CD8-positive, alpha-beta memory T cell (primary cell): ENCODE data around the gene IGFBP3. TPM values are rescaled to one million over a fixed set of nuclear protein-coding genes. Genes with fewer than 3 reads are reported as not detected.

Experiments
- CTCF ChIA-PET: fragments of 350-600 bp; sonication (Branson Sonifier 250); formaldehyde crosslinking; loops from one replicate; lab custom pipeline; 2021; ENCODE audit warnings: antibody characterized with exemption; lab: Charles Lee
- POLR2A ChIA-PET: fragments of 350-600 bp; sonication (Branson Sonifier 250); formaldehyde crosslinking; loops from one replicate; lab custom pipeline; 2021; ENCODE audit warnings: antibody characterized with exemption; lab: Charles Lee
- DNase-seq, 5 donors: peaks; one replicate each; pipeline versions ENCODE4 v3.0.0 to v3.0.0-alpha.2; 2020 to 2022; ENCODE audit warnings: mixed read lengths in 1 of 5
- H3K27ac ChIP-seq: one replicate; pipeline ENCODE4 v1.7.0; 2013; ENCODE audit warnings: low read depth, mild to moderate bottlenecking, low read length, moderate library complexity
- H3K27me3 ChIP-seq: 2 replicates; pipeline ENCODE4 v1.7.0; 2013; ENCODE audit warnings: low read length, mild to moderate bottlenecking; ENCODE audit not compliant: insufficient read depth, poor library complexity, severe bottlenecking
- H3K36me3 ChIP-seq: 2 replicates; pipeline ENCODE4 v1.7.0; 2013; ENCODE audit warnings: mild to moderate bottlenecking, low read length, moderate library complexity; ENCODE audit not compliant: insufficient read depth
- H3K4me1 ChIP-seq: 2 replicates; pipeline ENCODE4 v1.7.0; 2013; ENCODE audit warnings: mild to moderate bottlenecking, low read length, moderate library complexity; ENCODE audit not compliant: insufficient read depth
- H3K4me3 ChIP-seq: 2 replicates; pipeline ENCODE4 v1.7.0; 2013; ENCODE audit warnings: mild to moderate bottlenecking, low read length
- H3K9me3 ChIP-seq: 2 replicates; pipeline ENCODE4 v1.7.0; 2013; ENCODE audit warnings: mild to moderate bottlenecking, low read length
- H3K27ac Mint-ChIP-seq, 8 donors: one replicate each; pipeline ENCODE4 v1.8.0; 2020 to 2021; ENCODE audit warnings: mixed read lengths in 8 of 8, mild to moderate bottlenecking in 6 of 8, inconsistent platforms in 3 of 8, moderate library complexity in 3 of 8
- H3K27me3 Mint-ChIP-seq, 2 donors: one replicate each; pipeline ENCODE4 v1.8.0; 2020 to 2021; ENCODE audit warnings: mixed read lengths in 2 of 2, mild to moderate bottlenecking in 1 of 2, moderate library complexity in 1 of 2
- H3K36me3 Mint-ChIP-seq, 3 donors: one replicate each; pipeline ENCODE4 v1.8.0; 2020 to 2021; ENCODE audit warnings: mixed read lengths in 3 of 3, inconsistent platforms in 1 of 3, mild to moderate bottlenecking in 1 of 3
- H3K4me1 Mint-ChIP-seq, 3 donors: one replicate each; pipeline ENCODE4 v1.8.0; 2020 to 2021; ENCODE audit warnings: mixed read lengths in 3 of 3, inconsistent platforms in 1 of 3, mild to moderate bottlenecking in 1 of 3
- H3K4me3 Mint-ChIP-seq, 7 donors: one replicate each; pipeline ENCODE4 v1.8.0; 2020 to 2021; ENCODE audit warnings: mixed read lengths in 7 of 7, mild to moderate bottlenecking in 6 of 7, moderate library complexity in 4 of 7, inconsistent platforms in 2 of 7
- H3K9me3 Mint-ChIP-seq, 5 donors: one replicate each; pipeline ENCODE4 v1.8.0; 2020 to 2022; ENCODE audit warnings: mixed read lengths in 5 of 5, mild to moderate bottlenecking in 3 of 5, moderate library complexity in 2 of 5, inconsistent platforms in 1 of 5
- polyA plus RNA-seq: library from polyadenylated mRNA; unstranded; fragments of 300-500 nt; fragmentation: Illumina TruSeq; gene quantifications from one replicate; pipeline ENCODE4 v1.2.3, GENCODE V29; 2021
- total RNA-seq, 2 experiments: library from RNA; stranded (reverse); gene quantifications; one replicate each; pipeline ENCODE4 v1.2.3, GENCODE V29; 2021

The IGFBP3 gene, protein sequence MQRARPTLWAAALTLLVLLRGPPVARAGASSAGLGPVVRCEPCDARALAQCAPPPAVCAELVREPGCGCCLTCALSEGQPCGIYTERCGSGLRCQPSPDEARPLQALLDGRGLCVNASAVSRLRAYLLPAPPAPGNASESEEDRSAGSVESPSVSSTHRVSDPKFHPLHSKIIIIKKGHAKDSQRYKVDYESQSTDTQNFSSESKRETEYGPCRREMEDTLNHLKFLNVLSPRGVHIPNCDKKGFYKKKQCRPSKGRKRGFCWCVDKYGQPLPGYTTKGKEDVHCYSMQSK
- 1 to 10 TPM; 3.5 to 4.5 TPM for total RNA-seq
- polyA plus RNA-seq = 11.1 TPM

DNA sequence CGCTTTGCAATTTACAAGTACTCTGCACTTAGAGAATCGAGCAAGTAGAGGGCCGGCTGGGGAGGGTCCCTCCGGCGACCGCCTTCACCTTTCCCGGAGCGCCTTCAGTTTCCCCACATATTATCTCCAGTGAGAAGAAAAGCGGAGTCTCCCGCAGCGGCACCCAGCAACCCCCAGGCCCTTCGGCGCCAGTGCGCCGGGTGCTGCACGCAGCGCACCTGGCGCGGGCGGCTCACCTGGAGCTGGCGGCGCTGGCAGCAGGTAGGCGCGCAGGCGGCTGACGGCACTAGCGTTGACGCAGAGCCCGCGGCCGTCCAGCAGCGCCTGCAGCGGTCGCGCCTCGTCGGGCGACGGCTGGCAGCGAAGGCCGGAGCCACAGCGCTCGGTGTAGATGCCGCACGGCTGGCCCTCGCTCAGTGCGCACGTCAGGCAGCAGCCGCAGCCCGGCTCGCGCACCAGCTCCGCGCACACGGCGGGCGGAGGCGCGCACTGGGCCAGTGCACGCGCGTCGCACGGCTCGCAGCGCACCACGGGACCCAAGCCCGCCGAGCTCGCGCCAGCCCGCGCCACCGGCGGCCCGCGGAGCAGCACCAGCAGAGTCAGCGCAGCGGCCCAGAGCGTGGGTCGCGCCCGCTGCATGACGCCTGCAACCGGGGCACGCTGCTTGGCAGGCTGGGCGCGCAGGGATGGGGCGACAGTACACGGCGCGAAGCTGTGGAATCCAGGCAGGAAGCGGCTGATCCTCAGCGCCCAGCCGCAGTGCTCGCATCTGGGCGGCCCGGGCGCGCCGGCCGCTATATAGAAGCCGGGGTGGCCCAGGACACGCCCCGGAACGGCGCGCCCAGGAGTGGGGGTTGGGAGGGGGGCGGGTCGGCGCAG, at the start of gene IGFBP3:
TSS of gene IGFBP3 (minus strand) at position 771 of the 879 bp plus-strand sequence. CDS start at position 639, 132 bp downstream.
- H3K27me3 ChIP-seq = no peaks in the 10 kb centered on the region

DNA sequence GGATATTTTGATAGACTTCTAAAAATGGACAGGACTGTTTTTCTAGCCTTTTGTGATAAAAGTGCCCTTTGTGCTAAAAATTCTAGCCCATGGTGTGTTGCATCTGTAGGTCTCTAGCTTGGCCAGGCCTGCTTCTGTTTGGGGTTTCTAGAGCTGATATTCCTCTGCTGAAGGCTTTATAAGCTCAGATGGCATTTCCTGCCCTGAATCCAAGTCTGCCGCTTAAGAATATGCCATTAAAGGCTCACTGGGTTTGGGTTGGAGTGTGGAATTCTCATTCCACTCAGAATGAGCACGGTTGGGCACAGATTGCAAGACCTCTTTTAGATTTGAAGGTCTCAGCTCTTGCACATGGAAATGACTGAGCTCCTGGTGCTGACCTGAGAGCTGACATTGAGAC, 49.4 kb upstream of the IGFBP3 start:
- H3K4me3 ChIP-seq = no peak overlapping the region
- peaks cover 0 to 4% of the 10 kb centered on the region in 2 donors for H3K27me3 Mint-ChIP-seq
- H3K4me1 ChIP-seq = no peaks in the 10 kb centered on the region
- no peak overlapping the region for H3K4me3 Mint-ChIP-seq
- H3K36me3 ChIP-seq = no peaks in the 10 kb centered on the region
- ChIA-PET CTCF (no interaction called here), POLR2A (no interaction called here)
- H3K9me3 ChIP-seq = no peaks in the 10 kb centered on the region
- peaks cover 0 to 6% (median 0%) of the 10 kb centered on the region in 3 donors for H3K4me1 Mint-ChIP-seq
- no peak for DNase-seq
- H3K27me3 ChIP-seq = no peaks in the 10 kb centered on the region
- no peak overlapping the region for H3K27ac ChIP-seq
- no peaks in the 10 kb centered on the region for H3K36me3 Mint-ChIP-seq
- no peak overlapping the region for H3K27ac Mint-ChIP-seq
- peaks cover 0 to 3% (median 2%) of the 10 kb centered on the region in 5 donors for H3K9me3 Mint-ChIP-seq

More for the DNA sequence above, at the start of gene IGFBP3:
- H3K27ac Mint-ChIP-seq = peak within 1 kb of the TSS in 7 of 8 donors; percentile 43 to 96 (median 62)
- ChIA-PET POLR2A (interaction anchor here (1.1 kb wide), 1 partner anchor 20 kb away, joined by 3 read pairs; no protein-coding TSS in a partner anchor), CTCF (interaction anchor here (0.8 to 3.2 kb wide), 6 partner anchors 8 to 431 kb away, joined by 3 to 12 read pairs (median 3); no protein-coding TSS in a partner anchor)
- no peak within 1 kb of the TSS for H3K27ac ChIP-seq
- H3K4me1 ChIP-seq = peaks cover 13% of the 10 kb centered on the region
- peaks cover 41 to 58% of the 10 kb centered on the region in 2 donors for H3K27me3 Mint-ChIP-seq
- H3K4me3 Mint-ChIP-seq = peak within 1 kb of the TSS; percentile 69 to 94 (median 77)
- peaks cover 0 to 10% (median 0%) of the 10 kb centered on the region in 3 donors for H3K36me3 Mint-ChIP-seq
- H3K36me3 ChIP-seq = no peaks in the 10 kb centered on the region
- DNase-seq = peak in 2 of 5 donors; percentile 36 to 61
- H3K9me3 ChIP-seq = no peaks in the 10 kb centered on the region
- peaks cover 17 to 55% (median 27%) of the 10 kb centered on the region in 3 donors for H3K4me1 Mint-ChIP-seq
- peak within 1 kb of the TSS; percentile 4 for H3K4me3 ChIP-seq
- peaks cover 0 to 2% (median 0%) of the 10 kb centered on the region in 5 donors for H3K9me3 Mint-ChIP-seq

DNA sequence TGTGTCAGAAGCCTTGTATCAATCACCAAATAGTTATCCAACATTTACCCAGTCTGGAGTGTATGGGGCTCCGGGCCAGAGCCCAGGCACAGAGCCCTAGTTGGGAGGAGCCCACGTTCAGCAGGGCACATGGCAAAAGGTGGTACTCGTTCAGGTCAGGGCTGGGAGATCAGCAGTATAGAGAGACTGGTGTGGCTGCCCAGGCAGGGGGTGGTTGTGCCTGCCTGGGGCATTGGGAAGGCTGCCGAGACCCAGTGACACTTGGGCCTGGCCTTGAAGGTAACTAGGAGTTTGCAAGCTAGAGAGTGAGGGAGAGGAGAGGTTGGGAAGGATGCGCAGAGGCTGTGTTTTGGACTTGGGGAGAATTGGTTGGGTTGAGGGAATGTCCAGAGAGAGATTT, 48.9 kb upstream of the IGFBP3 start:
- Mint-ChIP-seq H3K36me3 (no peaks in the 10 kb centered on the region), H3K27ac (peak overlapping the region in 1 of 8 donors; percentile 33), H3K27me3 (peaks cover 0 to 4% of the 10 kb centered on the region in 2 donors), H3K4me3 (no peak overlapping the region), H3K4me1 (peaks cover 0 to 6% (median 0%) of the 10 kb centered on the region in 3 donors), H3K9me3 (peaks cover 0 to 3% (median 2%) of the 10 kb centered on the region in 5 donors)
- Histone ChIP-seq H3K36me3 (no peaks in the 10 kb centered on the region), H3K27ac (no peak overlapping the region), H3K4me1 (no peaks in the 10 kb centered on the region), H3K9me3 (no peaks in the 10 kb centered on the region), H3K27me3 (no peaks in the 10 kb centered on the region), H3K4me3 (no peak overlapping the region)
- POLR2A ChIA-PET = no interaction called here
- no peak for DNase-seq
- CTCF ChIA-PET = no interaction called here

DNA sequence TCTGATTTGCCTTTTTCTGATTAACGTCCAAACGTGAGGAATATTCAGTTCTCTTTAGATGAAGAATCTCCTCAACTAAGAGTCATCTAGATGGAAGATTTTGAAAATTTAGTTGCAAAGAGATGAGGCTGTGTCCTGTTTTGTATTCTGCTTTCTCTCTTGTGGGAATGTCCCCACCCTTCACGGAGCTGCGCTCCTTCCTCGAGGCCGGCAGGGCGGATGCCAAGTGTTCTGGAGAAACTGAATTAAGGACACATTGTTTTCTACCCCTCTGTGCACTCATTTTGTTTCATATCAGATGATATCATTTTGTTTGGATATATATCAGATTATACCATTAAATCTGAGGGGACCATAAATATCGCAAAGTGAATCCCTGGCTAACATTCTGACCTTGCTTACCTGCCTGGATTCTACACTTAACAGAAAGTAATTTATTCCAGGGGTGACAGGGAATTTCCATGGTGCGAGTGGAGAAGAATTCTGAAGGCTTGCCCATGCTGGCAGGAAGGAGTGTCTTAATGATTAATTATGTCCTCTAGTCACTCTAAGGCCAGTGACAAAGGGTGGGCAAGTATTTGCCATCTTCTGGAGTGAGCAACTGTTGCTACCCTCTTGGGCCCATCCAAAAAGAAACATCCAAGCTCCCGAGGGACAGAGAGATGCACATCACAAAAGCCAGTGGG, 47.9 kb upstream of the IGFBP3 start:
- no peak for DNase-seq
- ChIA-PET POLR2A (no interaction called here), CTCF (no interaction called here)
- no peaks in the 10 kb centered on the region for H3K36me3 Mint-ChIP-seq
- no peaks in the 10 kb centered on the region for H3K9me3 ChIP-seq
- H3K27ac ChIP-seq = no peak overlapping the region
- H3K9me3 Mint-ChIP-seq = peaks cover 0 to 3% (median 1%) of the 10 kb centered on the region in 5 donors
- no peak overlapping the region for H3K4me3 Mint-ChIP-seq
- H3K4me1 ChIP-seq = no peaks in the 10 kb centered on the region
- H3K27me3 ChIP-seq = no peaks in the 10 kb centered on the region
- peaks cover 0 to 6% (median 0%) of the 10 kb centered on the region in 3 donors for H3K4me1 Mint-ChIP-seq
- no peak overlapping the region for H3K27ac Mint-ChIP-seq
- H3K36me3 ChIP-seq = no peaks in the 10 kb centered on the region
- peaks cover 0 to 4% of the 10 kb centered on the region in 2 donors for H3K27me3 Mint-ChIP-seq
- H3K4me3 ChIP-seq = no peak overlapping the region

DNA sequence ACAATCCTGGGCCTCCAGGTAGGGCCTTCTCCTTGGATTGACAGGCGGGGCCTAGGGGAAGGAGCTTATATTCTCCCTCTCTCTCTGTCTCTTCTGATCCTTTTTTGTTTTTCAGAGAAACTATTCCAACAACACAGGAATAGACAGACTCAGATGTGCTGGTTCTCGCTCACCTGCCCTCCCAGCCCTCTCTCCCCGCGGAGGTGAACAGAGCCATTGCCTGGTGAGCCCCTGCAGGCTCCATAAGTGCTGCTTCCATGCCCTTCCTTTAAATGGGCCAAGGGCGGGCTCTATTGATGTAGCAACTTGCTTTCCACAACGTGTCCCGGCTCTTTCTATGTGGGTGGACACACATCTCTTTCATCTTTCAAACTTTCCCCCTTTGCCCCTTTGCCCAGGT, 47.2 kb upstream of the IGFBP3 start:
- H3K4me1 Mint-ChIP-seq = peaks cover 0 to 6% (median 0%) of the 10 kb centered on the region in 3 donors

DNA sequence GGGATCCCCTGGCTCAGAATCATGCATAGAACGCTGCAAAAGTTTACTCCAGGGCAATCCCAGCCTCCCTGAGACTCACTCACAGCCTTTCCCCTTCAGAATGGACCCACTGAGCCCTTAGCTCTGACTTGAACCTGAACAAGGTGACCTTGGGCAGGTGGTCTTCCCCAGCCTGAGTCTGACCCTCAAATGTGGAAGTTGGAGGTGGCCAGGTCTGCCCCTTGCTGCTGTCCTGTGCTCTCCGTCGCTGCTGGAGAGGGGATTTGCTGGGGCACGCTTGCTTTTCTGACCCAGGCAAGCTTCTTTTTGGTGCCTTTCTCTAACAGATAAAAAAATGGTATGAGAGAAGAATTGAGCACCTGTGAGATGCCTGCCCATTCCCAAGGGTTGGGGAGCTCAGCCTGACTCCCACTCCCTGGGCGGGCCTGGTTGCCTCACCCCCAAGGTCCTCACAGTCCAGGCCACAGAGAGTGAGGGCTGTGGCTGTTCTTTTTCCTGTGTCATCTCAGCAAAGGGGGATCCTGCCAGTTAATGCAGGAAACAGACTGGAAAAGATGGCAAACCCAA, 46.6 kb upstream of the IGFBP3 start:
- Mint-ChIP-seq H3K9me3 (peaks cover 0 to 2% (median 1%) of the 10 kb centered on the region in 5 donors), H3K4me1 (peaks cover 0 to 3% (median 0%) of the 10 kb centered on the region in 3 donors), H3K4me3 (no peak overlapping the region), H3K36me3 (no peaks in the 10 kb centered on the region), H3K27ac (no peak overlapping the region), H3K27me3 (peaks cover 0 to 4% of the 10 kb centered on the region in 2 donors)
- ChIA-PET CTCF (no interaction called here), POLR2A (no interaction called here)
- H3K27me3 ChIP-seq = no peaks in the 10 kb centered on the region
- DNase-seq = no peak
- H3K9me3 ChIP-seq = no peaks in the 10 kb centered on the region
- H3K4me3 ChIP-seq = no peak overlapping the region
- H3K4me1 ChIP-seq = no peaks in the 10 kb centered on the region
- no peaks in the 10 kb centered on the region for H3K36me3 ChIP-seq
- no peak overlapping the region for H3K27ac ChIP-seq

More for the DNA sequence above, 47.2 kb upstream of the IGFBP3 start:
- Mint-ChIP-seq H3K27ac (peak overlapping the region in 1 of 8 donors; percentile 43), H3K4me3 (no peak overlapping the region), H3K27me3 (peaks cover 0 to 4% of the 10 kb centered on the region in 2 donors), H3K9me3 (peaks cover 0 to 4% (median 1%) of the 10 kb centered on the region in 5 donors), H3K36me3 (no peaks in the 10 kb centered on the region)
- no peaks in the 10 kb centered on the region for H3K9me3 ChIP-seq
- no peak overlapping the region for H3K27ac ChIP-seq
- CTCF ChIA-PET = no interaction called here
- H3K36me3 ChIP-seq = no peaks in the 10 kb centered on the region
- POLR2A ChIA-PET = no interaction called here
- H3K4me1 ChIP-seq = no peaks in the 10 kb centered on the region
- H3K27me3 ChIP-seq = no peaks in the 10 kb centered on the region
- no peak overlapping the region for H3K4me3 ChIP-seq
- no peak for DNase-seq

DNA sequence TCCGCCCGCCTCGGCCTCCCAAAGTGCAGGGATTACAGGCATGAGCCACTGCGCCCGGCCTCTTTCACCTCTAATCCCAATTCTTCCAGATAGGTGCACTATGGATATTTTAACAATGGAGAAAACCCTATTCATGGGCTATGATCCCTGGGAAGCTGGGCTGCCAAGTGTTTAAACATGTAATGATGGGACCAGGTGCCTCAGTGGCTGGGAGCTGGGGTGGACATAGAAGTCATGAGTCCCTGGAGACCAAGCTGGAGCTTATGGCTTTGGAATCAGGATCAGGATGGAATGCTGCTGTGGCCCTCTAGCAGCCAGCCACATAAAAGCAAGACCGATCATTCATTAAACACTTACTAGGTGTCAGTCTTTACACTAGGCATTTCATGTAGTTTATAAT, 41.8 kb upstream of the IGFBP3 start:
- H3K27me3 Mint-ChIP-seq = peaks cover 0 to 3% of the 10 kb centered on the region in 2 donors
- peaks cover 0 to 2% (median 1%) of the 10 kb centered on the region in 5 donors for H3K9me3 Mint-ChIP-seq
- POLR2A ChIA-PET = no interaction called here
- Histone ChIP-seq H3K4me1 (no peaks in the 10 kb centered on the region), H3K27ac (no peak overlapping the region), H3K27me3 (no peaks in the 10 kb centered on the region), H3K9me3 (no peaks in the 10 kb centered on the region), H3K36me3 (no peaks in the 10 kb centered on the region), H3K4me3 (no peak overlapping the region)
- no peaks in the 10 kb centered on the region for H3K4me1 Mint-ChIP-seq
- no peak overlapping the region for H3K4me3 Mint-ChIP-seq
- CTCF ChIA-PET = no interaction called here
- H3K36me3 Mint-ChIP-seq = peaks cover 0 to 1% (median 0%) of the 10 kb centered on the region in 3 donors
- no peak overlapping the region for H3K27ac Mint-ChIP-seq
- no peak for DNase-seq
